HG03064 (cell line): Measurements from ENCODE around the gene C1orf159.
"Not testable (repeated sequence)": the region's sequence is repeated elsewhere in the genome, so short reads cannot be mapped to it uniquely, and the experiment has no call there.

Experiments
- ATAC-seq: cut with Tn5 transposase; IDR thresholded peaks from one replicate; pipeline ENCODE4 v1.9.1; 2021; ENCODE audit warnings: low read depth; ENCODE audit not compliant: unreplicated experiment

The C1orf159 gene

GRCh38 chr1:1150100-1150499 is 34.2 kb upstream of the C1orf159 start:
- ATAC-seq = no peak

- no peak for ATAC-seq
Measured at GRCh38 chr1:1149416-1149815, 33.5 kb upstream of the C1orf159 start.

- no peak for ATAC-seq
Measured at GRCh38 chr1:1148569-1148968, 32.7 kb upstream of the C1orf159 start.

- ATAC-seq = no peak
Measured at GRCh38 chr1:1148061-1148460, 32.2 kb upstream of the C1orf159 start.

- no peak for ATAC-seq
Measured at GRCh38 chr1:1146596-1146995, 30.7 kb upstream of the C1orf159 start.

- ATAC-seq = no peak
Measured at GRCh38 chr1:1146026-1146425, 30.1 kb upstream of the C1orf159 start.

- no peak for ATAC-seq
Measured at GRCh38 chr1:1145547-1145914, 29.6 kb upstream of the C1orf159 start.

GRCh38 chr1:1144843-1145546 is 29.1 kb upstream of the C1orf159 start:
- no peak for ATAC-seq

- ATAC-seq = no peak
Measured at GRCh38 chr1:1144122-1144842, 28.4 kb upstream of the C1orf159 start.

GRCh38 chr1:1143636-1144035 is 27.7 kb upstream of the C1orf159 start:
- no peak for ATAC-seq

GRCh38 chr1:1142844-1143243 is 27.0 kb upstream of the C1orf159 start:
- no peak for ATAC-seq

GRCh38 chr1:1142352-1142751 is 26.5 kb upstream of the C1orf159 start:
- ATAC-seq = not testable (repeated sequence)

GRCh38 chr1:1141911-1142250 is 26.0 kb upstream of the C1orf159 start:
- ATAC-seq = no peak

GRCh38 chr1:1141244-1141910 is 25.5 kb upstream of the C1orf159 start:
- no peak for ATAC-seq

- ATAC-seq = no peak
Measured at GRCh38 chr1:1140673-1141072, 24.8 kb upstream of the C1orf159 start.

GRCh38 chr1:1137256-1138045 is 21.6 kb upstream of the C1orf159 start:
- no peak for ATAC-seq

- no peak for ATAC-seq
Measured at GRCh38 chr1:1136547-1137230, 20.8 kb upstream of the C1orf159 start.

GRCh38 chr1:1135339-1136136 is 19.6 kb upstream of the C1orf159 start:
- no peak for ATAC-seq

GRCh38 chr1:1134300-1134970 is 18.5 kb upstream of the C1orf159 start:
- no peak for ATAC-seq
